Right forelimb (tissue), 1 donor: ENCODE data around the gene ZFPL1.

Experiments used
- DNase-seq: peaks from one replicate; pipeline ENCODE4 v3.0.0-alpha.2; 2018

ZFPL1 gene

DNA sequence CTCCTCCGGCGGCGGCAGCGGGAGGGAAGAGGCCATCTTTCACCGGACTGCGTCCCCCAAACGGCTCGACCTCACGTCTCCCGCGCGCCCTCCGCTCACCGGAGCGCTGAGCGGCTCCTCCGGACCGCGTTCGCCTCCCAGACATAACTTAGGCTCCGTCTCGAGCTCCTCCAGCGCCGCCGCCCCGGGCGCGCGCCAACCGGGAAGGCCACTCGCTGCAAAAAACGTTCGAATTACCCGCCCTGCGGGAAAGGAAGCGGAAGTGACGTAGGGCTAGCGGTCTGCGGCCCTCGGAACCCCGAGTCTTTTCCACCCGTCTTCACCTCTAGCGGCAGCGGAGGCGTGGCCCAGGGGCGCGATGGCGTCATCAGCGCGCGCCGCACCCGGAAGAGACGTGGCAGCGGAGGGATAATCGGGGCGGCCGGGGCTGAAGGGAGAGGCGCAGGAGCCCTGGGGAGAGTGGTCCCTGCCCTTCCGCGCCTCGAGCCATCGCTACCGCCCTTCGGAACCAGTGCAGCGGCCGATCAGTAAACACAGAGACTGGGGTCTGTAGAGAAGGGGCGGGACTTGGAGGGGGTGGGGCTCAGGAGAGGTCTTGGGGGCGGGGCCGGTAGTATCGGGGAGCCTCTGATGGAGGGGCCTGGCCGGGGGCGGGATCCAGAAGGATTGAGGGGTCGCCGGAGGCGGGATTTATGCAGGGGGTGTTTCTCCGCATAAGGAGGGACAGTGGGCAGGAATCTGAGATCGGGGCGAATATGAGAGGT, at the start of gene ZFPL1, which contains the start of gene CDCA5:
TSS of gene ZFPL1 (plus strand) at position 389 of the 764 bp plus-strand sequence. CDS start 477 bp downstream, outside the sequence.
TSS of gene CDCA5 (minus strand) at position 207 of the 764 bp plus-strand sequence. CDS start at position 145, 62 bp downstream.
- peak; percentile 98 for DNase-seq

DNA sequence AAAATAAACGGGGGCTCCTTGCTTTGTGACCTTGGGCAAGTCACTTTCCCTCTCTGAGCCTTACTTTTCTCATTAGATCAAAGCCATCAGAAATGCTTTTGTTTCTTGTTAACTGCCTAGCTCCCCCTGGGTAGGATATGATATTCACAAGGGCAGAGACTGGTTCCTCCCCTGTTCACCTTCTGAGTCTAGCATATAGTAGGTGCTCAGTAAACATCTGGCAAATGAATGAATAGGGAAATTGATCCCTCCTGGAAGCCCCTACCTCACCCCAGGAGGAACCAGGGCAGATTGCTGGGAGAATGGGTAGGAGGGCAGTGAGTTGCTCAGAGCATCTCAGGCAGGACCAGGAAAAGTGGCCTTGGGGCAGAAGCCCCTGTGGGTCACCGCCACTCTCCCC, 49.6 kb upstream of the ZFPL1 start:
- no peak for DNase-seq

DNA sequence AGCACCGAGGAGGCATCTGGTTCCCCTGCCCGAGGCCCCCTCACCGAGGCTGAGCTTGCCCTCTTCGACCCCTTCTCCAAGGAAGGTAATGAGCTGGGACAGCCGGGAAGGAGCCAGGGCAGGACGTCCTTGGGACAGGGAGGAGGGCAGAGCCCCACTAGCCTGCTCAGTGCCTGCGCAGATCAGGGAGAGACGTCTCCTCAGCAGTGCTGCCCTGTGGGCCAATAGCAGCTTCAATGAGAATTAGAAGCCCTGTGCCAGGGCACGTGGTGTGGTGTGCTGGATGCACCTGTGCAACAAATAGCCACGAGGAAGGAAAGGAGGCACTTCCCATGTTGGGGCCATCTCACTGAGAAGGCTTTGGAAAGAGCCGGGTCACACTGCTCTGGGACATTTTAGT, 48.4 kb upstream of the ZFPL1 start:
- DNase-seq: no peak

DNA sequence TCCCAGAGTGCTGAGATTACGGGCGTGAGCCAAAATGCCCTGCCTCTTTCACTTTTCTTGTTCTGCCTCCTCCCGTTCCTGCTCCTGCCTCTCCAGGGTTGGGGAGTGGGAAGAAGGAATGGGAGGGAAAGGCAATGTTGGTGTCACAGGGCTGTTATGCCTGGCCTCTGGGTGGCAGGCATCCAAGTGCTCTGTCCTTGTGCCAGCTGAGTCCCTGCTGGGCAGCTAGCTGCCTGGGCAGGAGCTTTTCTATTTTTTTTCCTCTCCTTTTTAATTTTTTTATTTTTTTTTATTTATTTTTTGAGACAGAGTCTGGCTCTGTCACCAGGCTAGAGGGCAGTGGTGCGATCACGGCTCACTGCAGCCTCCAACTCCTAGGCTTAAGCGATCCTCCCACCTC, 47.1 kb upstream of the ZFPL1 start:
- no peak for DNase-seq

GRCh38 chr11:65040520-65040846, 43.5 kb upstream of the ZFPL1 start:
- no peak for DNase-seq

- peak; percentile 93 for DNase-seq
These were observed 43.0 kb upstream of the ZFPL1 start, which contains the start of gene SAC3D1 for GRCh38 chr11:65040847-65041622. Gene SAC3D1 (plus strand): TSS chr11:65041210. CDS start chr11:65041293, 83 bp downstream.

GRCh38 chr11:65042891-65043290, 41.1 kb upstream of the ZFPL1 start:
- DNase-seq: no peak

GRCh38 chr11:65043881-65044501, 40.0 kb upstream of the ZFPL1 start:
- DNase-seq: no peak

DNA sequence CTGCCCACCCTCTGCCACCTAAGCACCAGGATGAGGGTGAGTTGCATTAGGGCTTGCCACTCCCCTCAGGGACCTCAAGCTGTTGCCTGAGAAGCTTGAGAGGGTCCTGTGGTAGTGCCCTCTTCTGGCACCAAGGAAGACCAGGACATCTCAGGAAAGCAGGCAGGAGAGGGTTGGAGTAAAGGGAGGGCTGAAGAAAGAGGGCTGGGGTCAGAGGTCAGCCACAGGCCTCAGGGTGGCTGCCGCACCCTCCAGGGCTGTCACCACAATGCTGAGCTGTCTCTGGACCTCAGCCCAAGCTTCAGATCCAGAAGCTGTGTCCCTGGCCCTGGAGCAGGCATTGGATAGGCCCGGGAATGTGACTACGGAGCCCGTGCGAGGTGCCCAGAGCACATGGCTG, 39.0 kb upstream of the ZFPL1 start:
- no peak for DNase-seq

GRCh38 chr11:65045728-65046127, 38.3 kb upstream of the ZFPL1 start:
- DNase-seq: no peak

GRCh38 chr11:65047581-65048422, 36.2 kb upstream of the ZFPL1 start:
- peak; percentile 55 for DNase-seq

GRCh38 chr11:65051398-65051858, 32.6 kb upstream of the ZFPL1 start:
- DNase-seq: no peak

DNA sequence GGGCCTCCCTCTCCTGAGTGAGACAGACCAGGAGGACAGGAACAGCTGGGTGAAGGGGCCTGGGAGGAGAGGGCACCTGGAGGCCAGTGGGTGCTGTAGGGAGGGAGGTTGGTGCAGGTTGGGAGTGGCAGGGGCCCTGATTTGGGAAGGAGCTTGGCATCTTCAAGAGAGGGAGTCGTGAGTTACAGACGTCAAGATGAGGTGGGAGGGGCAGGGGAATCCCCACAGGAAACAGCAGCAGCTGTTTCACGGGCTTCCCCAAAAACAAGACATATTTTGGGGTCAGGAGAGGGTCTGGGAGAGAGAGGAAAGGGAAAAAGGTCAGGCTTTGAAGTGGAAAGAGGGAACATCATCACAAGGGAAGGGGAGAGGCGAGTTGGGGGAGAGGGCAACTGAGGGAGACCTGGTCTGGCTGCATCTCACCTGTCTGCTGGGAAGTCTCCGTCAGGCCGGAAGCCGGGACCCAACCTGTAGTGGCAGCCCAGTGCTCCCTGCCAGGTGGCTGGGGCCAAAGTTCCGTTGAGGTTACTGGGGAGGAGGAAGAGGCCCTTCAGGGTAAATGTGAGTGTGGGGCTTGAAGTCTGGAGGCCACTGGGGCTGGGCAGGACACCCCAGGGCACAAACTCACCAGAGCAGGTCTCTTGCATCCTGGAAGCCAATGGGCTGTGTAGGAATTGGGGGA, 30.1 kb upstream of the ZFPL1 start:
- DNase-seq: no peak

DNA sequence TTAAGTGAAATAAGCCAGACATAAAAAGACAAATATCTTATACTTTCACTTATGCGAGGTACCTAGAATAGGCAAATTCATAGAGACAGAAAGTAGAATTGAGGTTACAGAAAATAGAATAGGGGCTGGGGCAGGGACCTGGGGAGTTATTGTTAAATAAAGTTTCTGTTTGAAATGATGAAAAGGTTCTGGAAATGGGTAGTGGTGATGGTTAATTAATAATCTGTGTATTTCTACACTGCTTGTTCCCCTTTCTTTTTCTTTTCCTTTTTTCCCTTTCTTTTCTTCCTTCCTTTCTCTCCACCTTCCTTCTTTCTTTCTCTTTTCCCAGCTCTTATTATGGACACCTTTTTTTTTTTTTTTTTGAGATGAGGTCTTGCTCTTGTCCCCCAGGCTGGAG, 28.5 kb upstream of the ZFPL1 start:
- no peak for DNase-seq

- no peak for DNase-seq
These were observed 27.0 kb upstream of the ZFPL1 start for GRCh38 chr11:65056999-65057398.

- no peak for DNase-seq
These were observed 26.5 kb upstream of the ZFPL1 start for GRCh38 chr11:65057526-65057925.

GRCh38 chr11:65058012-65058411, 26.0 kb upstream of the ZFPL1 start:
- no peak for DNase-seq

DNA sequence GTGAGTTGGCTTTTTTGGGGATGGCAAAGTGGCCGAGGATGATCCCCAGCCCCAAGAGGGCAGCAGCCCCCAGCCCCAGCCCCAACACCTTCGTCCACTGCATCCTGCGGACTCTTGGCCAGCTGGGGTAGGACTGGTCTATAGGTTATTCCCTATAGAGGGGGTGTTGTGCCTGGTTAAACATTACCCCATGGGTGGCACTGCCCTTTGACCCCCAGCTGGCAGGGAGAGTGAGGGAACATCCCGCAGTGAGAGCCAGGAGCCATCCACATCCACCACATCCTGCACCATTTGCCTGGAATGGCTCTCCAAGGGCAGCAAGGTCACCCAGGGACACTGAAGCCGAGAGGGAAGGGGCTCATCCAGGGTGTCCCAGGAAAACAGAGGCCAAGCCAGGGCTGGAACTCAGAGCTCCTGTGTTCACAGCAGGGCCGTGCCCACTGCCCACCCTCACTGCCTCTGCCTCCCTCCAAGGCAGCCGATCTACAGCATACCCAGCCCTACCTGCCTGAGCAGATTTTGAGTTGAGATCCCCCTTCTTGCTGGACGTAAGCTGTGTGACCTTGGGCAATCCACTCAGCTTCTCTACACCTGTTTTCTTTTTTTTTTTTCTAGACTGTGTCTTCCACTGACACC, 25.5 kb upstream of the ZFPL1 start, which contains the start of gene NAALADL1:
TSS of gene NAALADL1 (minus strand) at position 135 of the 636 bp plus-strand sequence. CDS start at position 103, 32 bp downstream.
- no peak for DNase-seq

DNA sequence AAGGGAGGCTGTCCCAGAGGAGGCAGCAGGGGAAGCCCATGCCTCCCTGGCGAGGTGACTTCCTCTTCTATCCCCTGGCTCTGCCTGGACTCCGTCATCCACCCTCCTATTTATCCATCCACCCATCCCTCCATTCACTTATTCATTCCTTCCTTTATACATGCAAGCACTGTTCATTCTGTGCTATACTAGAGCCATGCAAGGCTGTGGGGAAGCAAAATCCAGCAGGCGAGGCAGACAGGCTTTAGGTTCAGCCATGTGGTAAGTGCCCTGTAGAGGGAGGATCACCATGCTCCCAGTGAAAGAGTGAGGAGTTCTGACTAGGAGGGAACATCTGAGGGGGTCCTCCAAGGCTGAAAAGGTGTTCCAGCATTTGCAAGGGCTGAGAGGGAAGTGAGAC, 24.5 kb upstream of the ZFPL1 start:
- no peak for DNase-seq

DNA sequence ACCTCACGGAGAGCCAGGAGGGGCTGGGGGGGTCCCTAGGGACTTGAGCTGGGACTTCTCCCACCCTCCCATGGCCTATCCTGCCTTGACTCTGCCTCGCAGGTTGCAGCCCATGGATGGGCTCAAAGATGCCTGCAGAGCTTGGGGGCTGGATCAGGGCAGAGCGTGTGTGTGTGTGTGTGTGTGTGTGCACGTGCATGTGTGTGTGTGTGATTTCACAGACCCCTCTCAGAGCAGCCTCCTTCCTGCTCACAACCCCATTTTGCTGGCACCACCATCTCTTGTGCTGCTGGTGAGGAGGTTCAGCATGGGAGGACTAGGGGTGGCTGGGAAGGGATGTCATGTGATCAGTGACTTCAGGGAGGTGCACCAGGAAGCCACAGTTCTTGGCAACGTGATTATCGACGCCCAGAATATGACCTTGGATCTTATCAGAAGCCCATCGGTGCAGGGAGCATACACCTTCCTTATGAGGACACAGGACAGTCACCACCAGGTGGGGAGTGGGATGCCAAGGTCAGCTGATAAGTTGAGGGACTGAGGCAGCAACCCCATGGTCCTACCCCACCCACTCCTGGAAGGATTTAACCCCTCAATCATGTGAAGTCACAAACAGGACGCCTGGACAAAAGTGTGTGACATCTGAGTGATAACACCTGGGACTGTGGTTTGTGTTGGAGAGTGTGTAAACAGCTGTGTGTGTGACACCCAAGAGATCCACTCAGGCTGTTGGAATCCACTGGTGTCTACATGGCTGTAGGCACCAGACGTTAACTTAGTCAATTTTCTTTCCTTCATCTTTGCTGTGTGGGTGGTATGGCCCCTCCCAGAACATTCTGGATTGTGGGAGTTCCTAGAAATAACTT, 23.8 kb upstream of the ZFPL1 start:
- DNase-seq: no peak
